ENCODE measurements around the gene RBM3.

The RBM3 gene

GRCh38 chrX:48578661-48579128 lies 4.4 kb downstream of the RBM3 start:
- no peak for DNase-seq (ENCODE audit: low read depth)

- no peak for DNase-seq (ENCODE audit: low read depth)
These were observed 5.0 kb downstream of the RBM3 start for GRCh38 chrX:48579259-48579658.

- DNase-seq (ENCODE audit: low read depth), result no peak
These were observed 6.4 kb downstream of the RBM3 start for GRCh38 chrX:48580662-48581061.

- no peak for DNase-seq (ENCODE audit: low read depth)
These were observed 10.4 kb downstream of the RBM3 start for GRCh38 chrX:48584698-48585097.

GRCh38 chrX:48589482-48590162 lies 15.3 kb downstream of the RBM3 start:
- no peak for DNase-seq (ENCODE audit: low read depth)

- DNase-seq (ENCODE audit: low read depth), result no peak
These were observed 16.2 kb downstream of the RBM3 start for GRCh38 chrX:48590203-48591103.

- DNase-seq (ENCODE audit: low read depth), result no peak
These were observed 17.0 kb downstream of the RBM3 start for GRCh38 chrX:48591255-48591791.

- DNase-seq (ENCODE audit: low read depth), result no peak
These were observed 18.7 kb downstream of the RBM3 start for GRCh38 chrX:48592971-48593370.

- DNase-seq (ENCODE audit: low read depth), result no peak
These were observed 21.6 kb downstream of the RBM3 start for GRCh38 chrX:48595929-48596328.

GRCh38 chrX:48597353-48598264 lies 23.3 kb downstream of the RBM3 start, which contains the start of gene WDR13:
TSS of gene WDR13 (plus strand) at chrX:48597492. CDS start at chrX:48597997, 505 bp downstream.
- peak; percentile 83 for DNase-seq (ENCODE audit: low read depth)

- no peak for DNase-seq (ENCODE audit: low read depth)
These were observed 24.3 kb downstream of the RBM3 start for GRCh38 chrX:48598614-48599013.

- DNase-seq (ENCODE audit: low read depth), result no peak
These were observed 25.1 kb downstream of the RBM3 start for GRCh38 chrX:48599341-48599740.

GRCh38 chrX:48600226-48600625 lies 25.9 kb downstream of the RBM3 start:
- no peak for DNase-seq (ENCODE audit: low read depth)

GRCh38 chrX:48601741-48602394 lies 27.6 kb downstream of the RBM3 start:
- DNase-seq (ENCODE audit: low read depth), result no peak

GRCh38 chrX:48604701-48605100 lies 30.4 kb downstream of the RBM3 start:
- no peak for DNase-seq (ENCODE audit: low read depth)

GRCh38 chrX:48606091-48606490 lies 31.8 kb downstream of the RBM3 start:
- no peak for DNase-seq (ENCODE audit: low read depth)

GRCh38 chrX:48611703-48612102 lies 37.4 kb downstream of the RBM3 start:
- no peak for DNase-seq (ENCODE audit: low read depth)

GRCh38 chrX:48613502-48614160 lies 39.3 kb downstream of the RBM3 start:
- DNase-seq (ENCODE audit: low read depth), result no peak

- no peak for DNase-seq (ENCODE audit: low read depth)
These were observed 42.3 kb downstream of the RBM3 start for GRCh38 chrX:48616576-48616975.

- no peak for DNase-seq (ENCODE audit: low read depth)
These were observed 43.5 kb downstream of the RBM3 start for GRCh38 chrX:48617542-48618340.
